Mammary epithelial cell (primary cell): Measurements from ENCODE around the gene SFT2D2.

Experiments used
- EZH2 ChIP-seq: IDR thresholded peaks from 2 replicates; pipeline ENCODE4 v1.6.1; 2012; ENCODE audit warnings: low read length, inconsistent platforms, borderline replicate concordance
- TF ChIP-seq, protein P1 (sequence below), 2 donors: IDR thresholded peaks in 1 of 2; conservative IDR thresholded peaks in 1 of 2; 2 replicates each; pipeline ENCODE4 v1.5.1; 2011 to 2012; ENCODE audit warnings: inconsistent platforms in 2 of 2, low read length in 2 of 2, mild to moderate bottlenecking in 2 of 2, control low read depth in 1 of 2, low read depth in 1 of 2; ENCODE audit not compliant: insufficient read depth in 1 of 2; ENCODE audit errors: extremely low read depth in 1 of 2

DNA sequence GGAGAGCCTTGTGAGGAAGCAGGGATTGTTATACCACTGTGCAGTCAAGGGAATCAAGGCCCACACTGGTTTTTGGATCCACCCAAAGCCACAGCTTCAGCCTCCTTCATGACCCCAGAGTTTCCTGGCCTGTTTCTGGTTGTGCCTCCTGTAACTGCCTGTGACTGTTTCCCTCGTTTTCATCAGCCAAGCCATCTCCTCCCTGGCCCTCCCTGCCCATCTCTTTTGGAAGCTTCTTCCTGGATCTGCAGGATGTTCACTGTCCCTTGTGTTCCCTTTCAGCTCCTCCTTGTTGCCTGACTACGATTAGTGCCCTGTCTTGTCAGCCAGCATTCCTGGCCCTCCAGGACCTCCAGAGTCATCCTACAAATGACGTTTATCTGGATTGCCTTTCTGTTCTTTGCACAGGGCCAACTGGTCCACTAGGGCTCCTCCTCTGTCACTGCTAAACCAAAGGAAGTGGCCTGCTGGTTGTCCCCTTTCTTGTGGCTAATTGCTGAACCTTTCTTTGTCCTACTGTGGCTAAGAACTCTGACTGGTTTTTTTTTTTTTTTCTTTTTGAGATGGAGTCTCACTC, 17.9 kb downstream of the SFT2D2 start:
- TF ChIP-seq, protein P1, sequence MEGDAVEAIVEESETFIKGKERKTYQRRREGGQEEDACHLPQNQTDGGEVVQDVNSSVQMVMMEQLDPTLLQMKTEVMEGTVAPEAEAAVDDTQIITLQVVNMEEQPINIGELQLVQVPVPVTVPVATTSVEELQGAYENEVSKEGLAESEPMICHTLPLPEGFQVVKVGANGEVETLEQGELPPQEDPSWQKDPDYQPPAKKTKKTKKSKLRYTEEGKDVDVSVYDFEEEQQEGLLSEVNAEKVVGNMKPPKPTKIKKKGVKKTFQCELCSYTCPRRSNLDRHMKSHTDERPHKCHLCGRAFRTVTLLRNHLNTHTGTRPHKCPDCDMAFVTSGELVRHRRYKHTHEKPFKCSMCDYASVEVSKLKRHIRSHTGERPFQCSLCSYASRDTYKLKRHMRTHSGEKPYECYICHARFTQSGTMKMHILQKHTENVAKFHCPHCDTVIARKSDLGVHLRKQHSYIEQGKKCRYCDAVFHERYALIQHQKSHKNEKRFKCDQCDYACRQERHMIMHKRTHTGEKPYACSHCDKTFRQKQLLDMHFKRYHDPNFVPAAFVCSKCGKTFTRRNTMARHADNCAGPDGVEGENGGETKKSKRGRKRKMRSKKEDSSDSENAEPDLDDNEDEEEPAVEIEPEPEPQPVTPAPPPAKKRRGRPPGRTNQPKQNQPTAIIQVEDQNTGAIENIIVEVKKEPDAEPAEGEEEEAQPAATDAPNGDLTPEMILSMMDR (conservative IDR thresholded peaks at IDR 0.05 in 1 of 2, IDR thresholded peaks at IDR 0.05 in 1 of 2; ENCODE audit: extremely low read depth in 1 of 2, insufficient read depth in 1 of 2, low read depth in 1 of 2, low read length in 2 of 2) = no peak
- no peak for TF ChIP-seq EZH2
